Hematopoietic multipotent progenitor cell (in vitro differentiated cells): Measurements from ENCODE around the gene MROH8. TPM values are rescaled to one million over a fixed set of nuclear protein-coding genes. Genes with fewer than 3 reads are reported as not detected.

Experiments
- DNase-seq, 3 donors: peaks; one replicate each; pipeline ENCODE4 v3.0.0-alpha.2; 2011 to 2015; ENCODE audit warnings: low read depth in 2 of 3, low spot score in 2 of 3
- total RNA-seq: library from RNA; depleted of rRNA; stranded (reverse); fragments of >200 nt; gene quantifications from one replicate; pipeline ENCODE4 v1.2.3, GENCODE V29; 2012

MROH8 gene
- total RNA-seq, 1 donor: 2.2 TPM

- DNase-seq: no peak
Observed at GRCh38 chr20:37200376-37200775, 21.0 kb upstream of the MROH8 start.

- DNase-seq: no peak
Observed at GRCh38 chr20:37198932-37199660, 19.7 kb upstream of the MROH8 start.

DNA sequence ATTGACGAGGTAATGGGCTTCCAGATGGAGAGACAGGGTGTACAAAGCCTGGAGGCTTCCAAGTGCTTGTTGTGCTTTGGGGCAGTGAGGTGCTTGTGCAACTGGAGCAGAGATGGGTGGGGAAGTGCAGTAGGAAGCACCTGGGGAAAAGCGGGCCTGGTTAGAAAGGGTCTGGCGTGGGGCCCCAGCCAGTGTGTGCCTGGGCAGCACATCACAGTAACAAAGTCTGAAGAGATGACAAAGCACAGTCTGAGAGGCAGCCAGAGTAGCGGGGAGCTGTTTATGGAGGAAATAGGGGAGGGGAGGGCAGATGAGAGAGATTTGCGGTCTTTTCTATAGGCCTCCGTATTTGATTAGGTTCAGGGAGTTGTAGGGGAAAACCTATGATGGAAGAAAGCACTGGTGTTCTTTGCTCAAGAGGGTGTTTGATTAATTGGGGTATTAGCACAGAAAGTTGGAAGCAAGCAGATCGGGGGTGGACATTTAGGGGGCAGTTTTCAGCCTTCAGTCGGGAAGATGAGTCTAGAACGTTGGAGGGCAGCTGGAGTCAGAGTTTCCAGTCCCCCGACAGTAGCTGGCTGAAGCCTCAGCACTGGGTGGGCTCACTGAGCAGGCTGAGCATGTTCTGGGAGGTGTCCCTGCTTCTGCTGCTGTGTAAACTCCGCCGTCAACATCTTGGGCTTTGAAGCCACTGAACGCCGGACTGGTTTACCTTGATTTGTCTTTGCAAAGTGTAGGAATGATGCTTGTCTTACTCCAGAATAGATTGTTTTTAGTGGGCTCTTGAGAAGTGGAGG lies 15.5 kb upstream of the MROH8 start:
- peak in 2 of 3 donors; percentile 74 to 88 for DNase-seq

GRCh38 chr20:37193821-37194220 lies 14.5 kb upstream of the MROH8 start:
- DNase-seq: no peak

DNA sequence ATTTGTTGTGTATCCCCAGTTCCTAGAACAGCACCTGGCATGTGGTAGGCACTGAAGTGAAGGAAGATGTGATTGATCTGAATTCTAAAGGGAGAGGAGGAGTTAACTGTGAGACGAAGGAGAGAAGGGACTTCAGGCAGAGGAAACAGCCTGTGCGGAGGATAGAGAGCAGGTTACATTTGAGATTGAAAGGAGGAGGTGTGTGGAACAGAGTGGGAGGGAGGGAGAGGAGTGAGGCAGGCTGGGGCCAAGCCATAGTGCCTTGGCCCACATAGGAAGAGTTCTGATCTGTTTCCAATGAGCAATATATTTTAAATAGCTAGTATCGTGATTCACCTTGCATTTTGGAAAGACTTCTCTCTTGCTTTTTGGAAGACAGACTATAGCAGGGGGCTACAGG lies 13.9 kb upstream of the MROH8 start:
- DNase-seq: no peak

DNA sequence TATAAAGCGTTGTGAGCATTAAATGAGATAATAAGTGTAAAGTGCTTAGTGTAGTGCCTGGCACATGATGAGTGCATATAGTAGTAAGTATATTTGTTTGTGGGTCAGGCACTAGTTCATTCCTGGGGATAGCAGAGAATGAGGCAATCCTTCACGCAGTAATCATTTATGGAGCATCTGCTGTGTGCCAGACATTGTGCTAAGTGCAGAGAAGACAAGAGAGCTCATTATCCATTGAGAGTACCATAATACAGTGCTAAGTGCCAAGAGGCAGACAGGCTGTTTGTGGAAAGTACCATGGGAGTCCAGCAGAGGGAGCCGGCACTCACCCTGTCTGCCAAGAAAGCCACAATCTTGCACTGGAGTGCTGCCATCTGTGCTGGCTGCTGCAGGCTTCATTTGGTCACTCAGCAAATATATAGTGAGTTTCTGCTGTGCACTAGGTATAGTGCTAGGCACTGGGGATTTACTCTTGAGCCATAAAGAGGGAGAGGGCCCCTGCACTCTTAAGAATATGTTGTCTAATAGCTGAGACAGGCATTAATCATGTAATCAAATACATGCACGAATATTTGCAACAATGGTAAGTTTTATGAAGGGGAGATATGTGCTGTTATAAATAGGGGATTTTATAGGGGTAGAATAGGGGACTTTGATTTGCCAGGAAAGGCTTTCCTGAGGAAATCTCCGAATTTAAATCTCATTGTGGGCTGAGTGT lies 12.9 kb upstream of the MROH8 start:
- peak; percentile 44 to 89 (median 78) for DNase-seq

- no peak for DNase-seq
Observed at GRCh38 chr20:37190354-37191112, 11.2 kb upstream of the MROH8 start.

GRCh38 chr20:37189416-37190016 lies 10.2 kb upstream of the MROH8 start:
- DNase-seq: peak in 1 of 3 donors; percentile 52

DNA sequence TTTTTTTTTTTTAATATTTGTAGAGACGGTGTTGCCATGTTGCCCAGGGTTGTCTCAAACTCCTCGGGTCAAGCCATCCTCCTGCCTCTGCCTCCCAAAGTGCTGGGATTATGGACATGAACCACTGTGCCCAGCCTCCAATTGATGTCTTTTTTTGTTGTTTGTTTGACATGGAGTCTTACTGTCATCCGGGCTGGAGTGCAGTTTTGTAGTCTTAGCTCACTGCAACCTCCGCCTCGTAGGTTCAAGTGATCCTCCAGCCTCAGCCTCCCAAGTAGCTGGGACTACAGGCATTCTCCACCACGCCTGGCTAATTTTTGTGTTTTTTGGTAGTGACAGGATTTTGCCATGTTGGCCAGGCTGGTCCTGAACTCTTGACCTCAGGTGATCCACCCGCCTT lies 9.4 kb upstream of the MROH8 start:
- DNase-seq: no peak

- DNase-seq: no peak
Observed at GRCh38 chr20:37185686-37186085, 6.3 kb upstream of the MROH8 start.

- DNase-seq: peak in 1 of 3 donors; percentile 16
Observed at GRCh38 chr20:37179683-37180524, 556 bp upstream of the MROH8 start.

- no peak for DNase-seq
Observed at GRCh38 chr20:37172836-37173235, 6.5 kb downstream of the MROH8 start.

- DNase-seq: no peak
Observed at GRCh38 chr20:37166867-37167266, 12.5 kb downstream of the MROH8 start.

DNA sequence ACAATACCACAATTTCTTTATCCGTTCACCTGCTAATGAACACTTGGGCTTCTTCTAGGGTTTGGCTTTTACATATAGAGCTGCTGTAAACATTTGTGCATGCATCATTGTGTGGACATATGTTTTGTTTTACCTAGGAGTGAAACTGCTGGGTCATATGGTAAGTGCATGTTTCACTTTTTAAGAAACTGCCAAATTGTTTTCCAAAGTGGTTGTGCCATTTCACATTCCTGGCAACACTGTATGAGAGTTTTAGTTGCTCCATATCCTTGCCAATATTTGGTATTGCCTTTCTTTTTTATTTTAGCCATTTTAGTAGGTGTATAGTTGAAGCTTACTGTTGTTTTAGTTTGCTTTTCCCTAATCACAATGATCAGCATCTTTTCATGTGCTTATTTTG lies 14.3 kb downstream of the MROH8 start:
- DNase-seq: no peak

- no peak for DNase-seq
Observed at GRCh38 chr20:37163832-37164554, 15.4 kb downstream of the MROH8 start.

DNA sequence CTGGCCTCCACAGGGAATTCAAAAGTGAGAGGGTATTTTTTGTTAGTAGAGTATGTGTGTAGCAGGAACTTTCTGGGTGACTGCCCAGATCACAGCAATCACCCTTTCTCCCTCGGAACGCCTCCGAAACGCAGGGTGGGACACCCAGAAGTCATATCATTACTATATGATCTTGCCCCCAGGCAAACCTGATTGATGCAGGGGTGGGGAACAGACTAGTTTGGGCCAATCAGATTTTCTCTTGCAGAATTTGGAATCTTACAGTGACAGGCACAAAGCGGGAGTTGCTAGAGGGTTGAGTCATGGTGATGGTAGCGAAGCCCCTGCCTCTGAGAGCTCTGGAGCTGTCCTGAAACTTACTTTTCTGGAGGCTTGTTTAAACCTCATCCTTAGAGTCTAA lies 16.7 kb downstream of the MROH8 start:
- DNase-seq: no peak

- DNase-seq: no peak
Observed at GRCh38 chr20:37161830-37162549, 17.4 kb downstream of the MROH8 start.

GRCh38 chr20:37160683-37161082 lies 18.7 kb downstream of the MROH8 start:
- DNase-seq: no peak
